Spleen (tissue), 7 donors: ENCODE results near the gene PTPRM.

Experiments
- CTCF ChIP-seq, 11 experiments: fragments of 200-600 bp in 7 of 11; fragments of 450-650 bp in 4 of 11; sonication (generic) in 4 of 11; IDR thresholded peaks in 8 of 11; conservative IDR thresholded peaks in 3 of 11; 1 replicate in 7 of 11; 2 replicates in 4 of 11; pipeline versions ENCODE4 v1.4.0 to v1.8.0; 2016 to 2021; ENCODE audit warnings: antibody characterized with exemption in 11 of 11, inconsistent platforms in 4 of 11, mild to moderate bottlenecking in 1 of 11
- POLR2A ChIP-seq, 3 donors: fragments of 450-650 bp; IDR thresholded peaks; one replicate each; pipeline ENCODE4 v1.5.1; 2017; ENCODE audit warnings: antibody characterized with exemption in 3 of 3, mild to moderate bottlenecking in 1 of 3
- donor health status: DM: no; HTN: no; CAD: no; lungs with moderate emphysema.
- donor health status: DM: no; HTN: no; CAD: no.
- donor health status: DM: no; HTN: no; CAD: no.

GRCh38 chr18:7927119-7927518, 360.0 kb downstream of the PTPRM start:
- TF ChIP-seq CTCF (IDR thresholded peaks at IDR 0.05 in 8 of 11, conservative IDR thresholded peaks at IDR 0.05 in 3 of 11) (no peak), POLR2A (IDR thresholded peaks at IDR 0.05) (no peak)
